ENCODE data around the gene SPRR5.

Gene SPRR5

DNA sequence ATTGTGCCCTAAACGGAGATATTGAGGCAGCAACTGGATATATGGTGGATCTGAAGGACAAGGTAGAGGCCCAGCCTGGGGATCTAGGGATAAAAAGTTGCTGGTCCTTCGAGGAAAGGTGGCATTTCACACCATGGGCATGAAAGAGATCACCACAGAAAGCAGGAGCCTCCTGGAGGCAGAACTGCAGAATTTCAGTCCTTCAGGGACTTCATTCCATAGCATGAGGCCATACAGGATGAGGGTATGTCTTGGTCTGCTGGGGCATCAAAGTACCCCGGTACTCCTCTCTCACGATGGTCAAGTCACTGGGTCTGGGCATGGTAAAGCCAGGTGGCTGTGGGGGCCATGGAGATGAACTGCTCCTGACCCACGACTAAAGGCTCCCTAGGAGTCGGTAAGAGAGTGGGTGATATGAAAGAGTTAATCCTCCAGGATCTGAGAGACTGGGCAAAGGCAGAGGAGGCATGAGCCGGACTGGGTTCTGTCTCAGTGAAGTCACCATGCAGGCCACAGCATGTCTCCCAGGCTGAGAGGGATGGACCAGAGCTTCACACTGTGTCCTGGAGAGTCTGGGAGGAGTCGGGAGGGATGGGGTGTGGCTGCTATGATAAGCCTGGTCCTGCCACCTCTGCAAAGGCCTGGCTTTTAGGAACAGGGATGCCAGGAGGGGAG lies 5.8 kb upstream of the SPRR5 start:
- H3K4me3 ChIP-seq (replicated peaks; ENCODE audit: low read depth, low read length), result no peak overlapping the region
- no peak for DNase-seq (ENCODE audit: low read depth)
- no peak for TF ChIP-seq CTCF (IDR thresholded peaks at IDR 0.05; ENCODE audit: low read length, missing control alignments)

GRCh38 chr1:152942161-152942560 lies 4.8 kb upstream of the SPRR5 start:
- DNase-seq (ENCODE audit: low read depth), result no peak
- no peak for TF ChIP-seq CTCF (IDR thresholded peaks at IDR 0.05; ENCODE audit: low read length, missing control alignments)
- no peak overlapping the region for H3K4me3 ChIP-seq (replicated peaks; ENCODE audit: low read depth, low read length)

- H3K4me3 ChIP-seq (replicated peaks; ENCODE audit: low read depth, low read length), result no peak overlapping the region
- no peak for DNase-seq (ENCODE audit: low read depth)
- TF ChIP-seq CTCF (IDR thresholded peaks at IDR 0.05; ENCODE audit: low read length, missing control alignments), result no peak
Observed at GRCh38 chr1:152946248-152946647, 758 bp upstream of the SPRR5 start.

- DNase-seq (ENCODE audit: low read depth), result no peak
- H3K4me3 ChIP-seq (replicated peaks; ENCODE audit: low read depth, low read length), result no peak overlapping the region
- TF ChIP-seq CTCF (IDR thresholded peaks at IDR 0.05; ENCODE audit: low read length, missing control alignments), result no peak
Observed at GRCh38 chr1:152951711-152952110, 4.7 kb downstream of the SPRR5 start.

DNA sequence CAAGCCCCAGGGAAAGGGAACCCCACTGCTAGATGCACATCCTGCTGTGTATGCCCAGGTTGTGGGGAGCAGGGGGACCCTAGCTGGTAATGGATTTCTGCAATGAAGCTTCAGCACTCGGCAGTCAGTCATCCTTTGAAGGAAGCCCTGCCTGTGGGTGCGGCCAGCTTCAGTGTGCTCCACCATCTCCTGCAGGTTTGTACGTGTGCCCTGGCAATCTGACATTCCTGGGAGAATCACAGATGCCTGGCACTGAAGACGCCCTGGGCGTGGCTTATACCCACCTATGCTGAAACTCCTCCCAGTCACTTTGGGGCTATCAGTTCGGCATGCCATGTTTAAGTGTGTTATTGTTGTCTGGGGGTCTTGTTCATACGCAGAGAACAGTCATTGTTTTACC lies 6.8 kb downstream of the SPRR5 start:
- no peak for DNase-seq (ENCODE audit: low read depth)
- no peak overlapping the region for H3K4me3 ChIP-seq (replicated peaks; ENCODE audit: low read depth, low read length)
- TF ChIP-seq CTCF (IDR thresholded peaks at IDR 0.05; ENCODE audit: low read length, missing control alignments), result no peak

DNA sequence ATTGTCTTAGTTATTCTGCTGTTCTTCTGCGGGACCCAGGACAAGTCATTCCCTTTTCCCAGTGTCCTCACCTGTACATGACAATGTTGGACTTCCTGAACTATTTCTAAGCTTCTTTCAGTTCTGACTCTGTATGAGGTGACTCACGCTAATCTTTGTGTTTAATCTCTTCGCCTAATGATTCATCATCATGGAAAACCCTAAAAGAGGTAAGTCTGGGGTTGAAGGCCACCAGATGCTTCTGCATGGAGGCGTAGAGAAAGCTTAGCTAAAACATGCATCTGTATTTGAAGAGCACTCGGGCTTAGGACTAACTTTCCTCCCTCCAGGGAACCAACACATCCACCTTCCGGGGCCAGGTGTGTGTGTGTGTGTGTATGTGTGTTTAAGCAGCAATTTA lies 7.4 kb downstream of the SPRR5 start:
- no peak for DNase-seq (ENCODE audit: low read depth)
- no peak for TF ChIP-seq CTCF (IDR thresholded peaks at IDR 0.05; ENCODE audit: low read length, missing control alignments)
- no peak overlapping the region for H3K4me3 ChIP-seq (replicated peaks; ENCODE audit: low read depth, low read length)

DNA sequence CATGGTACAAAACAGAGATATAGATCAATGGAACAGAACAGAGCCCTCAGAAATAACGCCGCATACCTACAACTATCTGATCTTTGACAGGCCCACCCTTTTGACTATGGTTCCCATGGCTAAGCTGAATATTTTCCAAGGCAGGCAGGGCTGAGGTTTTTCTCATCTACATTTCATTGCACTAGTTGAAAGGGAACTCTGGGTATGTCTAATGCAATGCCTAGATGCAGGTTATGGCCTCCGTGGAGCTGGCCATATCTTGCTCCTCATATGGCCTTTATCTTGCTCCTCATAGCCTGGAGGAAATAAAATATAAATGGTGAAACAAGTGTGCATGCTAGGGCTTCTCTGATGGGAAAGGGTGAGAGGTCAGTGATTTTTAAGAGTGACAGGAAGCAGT lies 10.6 kb downstream of the SPRR5 start:
- no peak for DNase-seq (ENCODE audit: low read depth)
- no peak overlapping the region for H3K4me3 ChIP-seq (replicated peaks; ENCODE audit: low read depth, low read length)
- TF ChIP-seq CTCF (IDR thresholded peaks at IDR 0.05; ENCODE audit: low read length, missing control alignments), result no peak
